Stomach (tissue), 9 donors: ENCODE data around the gene ANKRD10. TPM values are rescaled to one million over a fixed set of nuclear protein-coding genes. Genes with fewer than 3 reads are reported as not detected.
"Not testable (repeated sequence)": the region's sequence is repeated elsewhere in the genome, so short reads cannot be mapped to it uniquely, and the experiment has no call there.

Experiments
- DNase-seq, 2 donors: peaks; one replicate each; pipeline versions ENCODE4 v3.0.0 to v3.0.0-alpha.2; 2013 to 2019
- H3K27ac ChIP-seq, 5 donors: fragments of 200-600 bp in 4 of 5; sonication (generic) in 4 of 5; one replicate each; pipeline ENCODE4 v1.5.1; 2013 to 2019; ENCODE audit warnings: mild to moderate bottlenecking in 1 of 5, moderate library complexity in 1 of 5
- H3K27me3 ChIP-seq, 3 donors: fragments of 200-600 bp; sonication (generic); one replicate each; pipeline ENCODE4 v1.5.1; 2017 to 2019; ENCODE audit warnings: mixed run types in 1 of 3
- H3K36me3 ChIP-seq, 4 donors: fragments of 200-600 bp; sonication (generic); 1 replicate in 3 of 4; 2 replicates in 1 of 4; pipeline ENCODE4 v1.5.1; 2016 to 2019
- H3K4me1 ChIP-seq, 4 donors: fragments of 200-600 bp; sonication (generic); one replicate each; pipeline ENCODE4 v1.5.1; 2016 to 2019
- H3K4me3 ChIP-seq, 4 donors: fragments of 200-600 bp; sonication (generic) in 3 of 4; one replicate each; pipeline ENCODE4 v1.5.1; 2016 to 2019; ENCODE audit warnings: mild to moderate bottlenecking in 1 of 4
- H3K9me3 ChIP-seq, 4 donors: fragments of 200-600 bp; sonication (generic); one replicate each; pipeline ENCODE4 v1.5.1; 2016 to 2019
- EP300 ChIP-seq: sonication (generic); formaldehyde crosslinking; IDR thresholded peaks from one replicate; pipeline ENCODE4 v1.6.1; 2017; ENCODE audit warnings: antibody characterized with exemption
- POLR2A ChIP-seq, 4 donors: fragments of 450-650 bp; IDR thresholded peaks; one replicate each; pipeline ENCODE4 v1.6.1; 2016; ENCODE audit warnings: antibody characterized with exemption in 4 of 4, control low read depth in 2 of 4, mild to moderate bottlenecking in 1 of 4, moderate library complexity in 1 of 4
- POLR2AphosphoS5 ChIP-seq, 3 donors: sonication (generic); formaldehyde crosslinking; IDR thresholded peaks; one replicate each; pipeline ENCODE4 v1.6.1; 2016; ENCODE audit warnings: antibody characterized with exemption in 3 of 3
- WGBS, 5 donors: extraction: QIAGEN DNeasy Blood & Tissue Kit in 3 of 5; methylation state at CpG; one replicate each; pipeline versions ENCODE4 v1.1.5 to v1.1.7; 2013 to 2018; 5-methylcytosine and 5-hydroxymethylcytosine counted together
- intact Hi-C: fragments of 100-400 bp; cut with DNase I; formaldehyde crosslinking; loops from one replicate; pipeline ENCODE4 v1.15.1; 2023; ENCODE audit warnings: low total_unique reads
- polyA plus RNA-seq, 3 donors: library from polyadenylated mRNA; stranded (reverse); fragments of 200-250 nt; gene quantifications; one replicate each; pipeline ENCODE4 v1.2.3, GENCODE V29; 2013
- total RNA-seq, 5 donors: library from RNA; depleted of rRNA; stranded (reverse); fragments of >200 nt; gene quantifications; one replicate each; pipeline versions ENCODE4 v1.1.0 to v1.2.3, GENCODE V29; 2014 to 2016
- TF ChIP-seq, protein P1 (sequence below), 7 experiments: fragments of 450-650 bp in 4 of 7; fragments of 200-600 bp in 3 of 7; sonication (generic) in 3 of 7; IDR thresholded peaks; one replicate each; pipeline ENCODE4 v1.5.1; 2016 to 2019; ENCODE audit warnings: antibody characterized with exemption in 7 of 7, control low read depth in 2 of 7, mild to moderate bottlenecking in 1 of 7
- donor health status: healthy with polysubstance abuse.
- donor health status: Bipolar disorder and iron deficiency.
- donor health status: healthy.

Gene ANKRD10
- total and polyA plus RNA-seq, 8 donors = 37.4 to 246 (median 123) TPM

GRCh38 chr13:110838116-110838515, 76.8 kb downstream of the ANKRD10 start:
- no peak for DNase-seq
- peaks cover 0 to 9% (median 0%) of the 10 kb centered on the region in 3 donors for H3K27me3 ChIP-seq
- TF ChIP-seq EP300 (no peak), POLR2A (IDR thresholded peaks at IDR 0.05) (no peak), POLR2AphosphoS5 (IDR thresholded peaks at IDR 0.05) (no peak)
- TF ChIP-seq, protein P1, sequence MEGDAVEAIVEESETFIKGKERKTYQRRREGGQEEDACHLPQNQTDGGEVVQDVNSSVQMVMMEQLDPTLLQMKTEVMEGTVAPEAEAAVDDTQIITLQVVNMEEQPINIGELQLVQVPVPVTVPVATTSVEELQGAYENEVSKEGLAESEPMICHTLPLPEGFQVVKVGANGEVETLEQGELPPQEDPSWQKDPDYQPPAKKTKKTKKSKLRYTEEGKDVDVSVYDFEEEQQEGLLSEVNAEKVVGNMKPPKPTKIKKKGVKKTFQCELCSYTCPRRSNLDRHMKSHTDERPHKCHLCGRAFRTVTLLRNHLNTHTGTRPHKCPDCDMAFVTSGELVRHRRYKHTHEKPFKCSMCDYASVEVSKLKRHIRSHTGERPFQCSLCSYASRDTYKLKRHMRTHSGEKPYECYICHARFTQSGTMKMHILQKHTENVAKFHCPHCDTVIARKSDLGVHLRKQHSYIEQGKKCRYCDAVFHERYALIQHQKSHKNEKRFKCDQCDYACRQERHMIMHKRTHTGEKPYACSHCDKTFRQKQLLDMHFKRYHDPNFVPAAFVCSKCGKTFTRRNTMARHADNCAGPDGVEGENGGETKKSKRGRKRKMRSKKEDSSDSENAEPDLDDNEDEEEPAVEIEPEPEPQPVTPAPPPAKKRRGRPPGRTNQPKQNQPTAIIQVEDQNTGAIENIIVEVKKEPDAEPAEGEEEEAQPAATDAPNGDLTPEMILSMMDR (IDR thresholded peaks at IDR 0.05) = no peak
- no peaks in the 10 kb centered on the region for H3K36me3 ChIP-seq
- H3K4me1 ChIP-seq = peaks cover 0 to 5% (median 0%) of the 10 kb centered on the region in 4 donors
- H3K9me3 ChIP-seq = no peaks in the 10 kb centered on the region
- 78 to 84% (median 79%) methylated on average over 8 of the region's 8 CpGs for WGBS, 5 donors
- intact Hi-C loops = no loop called here
- no peak overlapping the region for H3K27ac ChIP-seq
- no peak overlapping the region for H3K4me3 ChIP-seq

DNA sequence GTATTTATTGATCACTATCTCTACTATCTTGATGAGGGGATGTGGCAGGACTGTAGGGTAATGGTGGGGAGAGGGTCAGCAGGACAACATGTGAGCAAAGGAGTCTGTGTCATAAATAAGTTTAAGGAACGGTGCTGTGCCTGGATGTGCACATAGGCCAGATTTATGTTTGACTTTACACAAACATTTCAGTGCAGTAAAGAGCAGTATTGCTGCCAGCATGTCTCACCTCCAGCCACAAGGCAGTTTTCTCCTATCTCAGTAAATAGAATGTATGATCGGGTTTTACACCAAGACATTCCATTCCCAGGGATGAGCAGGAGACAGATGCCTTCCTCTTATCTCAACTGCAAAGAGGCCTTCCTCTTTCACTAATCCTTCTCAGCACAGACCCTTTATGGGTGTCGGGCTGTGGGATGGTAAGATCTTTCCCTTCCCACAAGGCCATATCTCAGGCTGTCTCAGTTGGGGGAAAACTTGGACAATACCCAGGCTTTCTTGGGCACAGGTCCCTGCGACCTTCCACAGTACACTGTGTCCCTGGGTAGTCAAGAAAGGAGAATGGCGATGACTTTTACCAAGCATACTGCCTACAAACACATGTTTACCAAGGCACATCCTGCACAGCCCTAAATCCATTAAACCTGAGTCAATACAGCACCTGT, 77.3 kb downstream of the ANKRD10 start:
- peaks cover 0 to 11% (median 0%) of the 10 kb centered on the region in 3 donors for H3K27me3 ChIP-seq
- H3K36me3 ChIP-seq, H3K27ac ChIP-seq, DNase-seq, H3K9me3 ChIP-seq, H3K4me3 ChIP-seq, H3K4me1 ChIP-seq, intact Hi-C loops: not testable (repeated sequence)
- 62 to 78% (median 71%) methylated on average over 5 of the region's 5 CpGs for WGBS, 5 donors

DNA sequence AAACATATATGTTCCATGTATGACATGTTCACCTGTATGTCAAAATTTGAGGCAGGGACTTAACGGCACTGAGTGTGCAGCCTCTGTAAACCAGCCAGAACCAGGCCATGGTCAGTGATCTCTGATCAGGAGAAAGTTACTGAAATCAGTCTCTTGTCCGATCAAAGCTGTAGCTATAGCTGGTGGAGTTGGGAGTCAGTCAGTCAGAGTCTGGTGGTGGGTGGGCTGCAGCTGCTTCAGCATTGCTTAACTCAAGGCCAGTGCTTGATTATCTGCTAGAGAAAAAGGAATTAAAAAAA, 78.3 kb downstream of the ANKRD10 start:
- intact Hi-C loops = no loop called here

DNA sequence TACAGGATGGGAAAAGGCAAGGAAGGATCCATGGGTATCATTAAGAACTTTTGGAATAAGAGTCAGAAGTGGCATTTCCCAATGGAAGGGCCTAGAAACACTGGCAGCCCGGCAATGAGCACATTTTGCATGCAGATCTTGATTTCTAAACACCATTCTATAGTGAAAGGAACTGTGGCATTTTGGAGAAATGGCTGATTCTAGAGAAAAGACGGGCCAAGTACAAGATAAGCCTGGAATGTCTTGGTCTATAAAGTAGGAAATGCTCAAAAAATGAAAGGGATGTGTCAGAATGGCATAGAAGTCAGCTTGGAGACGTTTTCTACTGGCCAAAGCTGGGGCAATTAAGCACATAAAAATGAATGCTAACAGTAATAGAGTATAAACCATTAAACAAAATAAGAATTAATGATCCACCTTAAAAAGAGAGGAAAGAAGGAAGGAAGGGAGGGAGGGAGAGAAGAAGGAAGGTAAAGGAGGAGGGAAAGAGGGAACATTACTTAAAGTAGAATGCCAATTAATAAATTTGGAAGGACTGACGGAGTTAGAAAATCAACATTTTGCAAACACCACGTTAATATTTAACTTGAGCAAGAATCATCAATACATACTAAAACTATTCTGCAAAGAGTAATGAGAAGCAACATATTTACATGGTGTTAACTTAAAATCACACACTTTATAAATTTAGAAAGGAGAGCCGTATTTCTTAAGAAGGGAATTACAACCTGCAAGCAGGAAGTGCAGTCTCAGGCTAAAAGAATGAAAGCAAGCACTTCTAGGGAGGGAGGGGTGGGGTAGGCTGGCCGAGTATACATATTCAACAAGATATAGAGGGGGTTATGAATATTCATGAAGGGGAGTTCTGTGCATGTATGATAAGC, 78.9 kb downstream of the ANKRD10 start:
- Histone ChIP-seq H3K4me1 (peaks cover 0 to 5% (median 0%) of the 10 kb centered on the region in 4 donors), H3K4me3 (no peak overlapping the region), H3K27ac (no peak overlapping the region), H3K27me3 (peaks cover 0 to 17% (median 0%) of the 10 kb centered on the region in 3 donors), H3K36me3 (no peaks in the 10 kb centered on the region), H3K9me3 (no peaks in the 10 kb centered on the region)
- TF ChIP-seq POLR2A (IDR thresholded peaks at IDR 0.05) = no peak
- no peak for TF ChIP-seq EP300
- TF ChIP-seq POLR2AphosphoS5 (IDR thresholded peaks at IDR 0.05) = no peak
- TF ChIP-seq, protein P1 (IDR thresholded peaks at IDR 0.05) = no peak
- no peak for DNase-seq
- 40 to 57% (median 49%) methylated on average over 7 of the region's 7 CpGs for WGBS, 5 donors
- intact Hi-C loops = no loop called here

More for the DNA sequence above, 78.3 kb downstream of the ANKRD10 start:
- Histone ChIP-seq H3K4me3 (no peak overlapping the region), H3K27ac (no peak overlapping the region), H3K4me1 (peaks cover 0 to 5% (median 0%) of the 10 kb centered on the region in 4 donors), H3K36me3 (no peaks in the 10 kb centered on the region), H3K27me3 (peaks cover 0 to 12% (median 0%) of the 10 kb centered on the region in 3 donors), H3K9me3 (no peaks in the 10 kb centered on the region)
- no peak for TF ChIP-seq POLR2A (IDR thresholded peaks at IDR 0.05)
- TF ChIP-seq, protein P1 (IDR thresholded peaks at IDR 0.05) = no peak
- TF ChIP-seq POLR2AphosphoS5 (IDR thresholded peaks at IDR 0.05) = no peak
- TF ChIP-seq EP300 = no peak
- no peak for DNase-seq
- 58 to 86% (median 75%) methylated on average over 2 of the region's 2 CpGs for WGBS, 5 donors
